HG03135 (cell line): Measurements from ENCODE around the gene ECE1.

Source experiments
- ATAC-seq: cut with Tn5 transposase; IDR thresholded peaks from one replicate; pipeline ENCODE4 v1.9.1; 2021; ENCODE audit warnings: mild to moderate bottlenecking, moderate library complexity; ENCODE audit not compliant: unreplicated experiment

ECE1 gene

GRCh38 chr1:21255284-21255942 lies 34.9 kb downstream of the ECE1 start:
- no peak for ATAC-seq

GRCh38 chr1:21254335-21254951 lies 35.8 kb downstream of the ECE1 start:
- ATAC-seq = no peak

- ATAC-seq = no peak
These were observed 38.3 kb downstream of the ECE1 start for GRCh38 chr1:21251773-21252471.

GRCh38 chr1:21249940-21250493 lies 40.2 kb downstream of the ECE1 start:
- no peak for ATAC-seq

- no peak for ATAC-seq
These were observed 42.2 kb downstream of the ECE1 start for GRCh38 chr1:21247892-21248715.

- no peak for ATAC-seq
These were observed 43.2 kb downstream of the ECE1 start for GRCh38 chr1:21246905-21247642.

GRCh38 chr1:21245688-21246229 lies 44.5 kb downstream of the ECE1 start:
- no peak for ATAC-seq

GRCh38 chr1:21244986-21245687 lies 45.1 kb downstream of the ECE1 start:
- no peak for ATAC-seq

- ATAC-seq = no peak
These were observed 46.1 kb downstream of the ECE1 start for GRCh38 chr1:21244154-21244553.

- ATAC-seq = no peak
These were observed 47.4 kb downstream of the ECE1 start for GRCh38 chr1:21242846-21243245.

GRCh38 chr1:21241771-21242581 lies 48.3 kb downstream of the ECE1 start:
- ATAC-seq = no peak

GRCh38 chr1:21240706-21241105 lies 49.6 kb downstream of the ECE1 start:
- no peak for ATAC-seq

- no peak for ATAC-seq
These were observed 51.0 kb downstream of the ECE1 start for GRCh38 chr1:21239221-21239620.

GRCh38 chr1:21238141-21238800 lies 52.0 kb downstream of the ECE1 start:
- ATAC-seq = no peak

GRCh38 chr1:21237446-21238088 lies 52.7 kb downstream of the ECE1 start:
- ATAC-seq = no peak

- no peak for ATAC-seq
These were observed 54.1 kb downstream of the ECE1 start for GRCh38 chr1:21236178-21236577.

GRCh38 chr1:21234779-21235178 lies 55.5 kb downstream of the ECE1 start:
- ATAC-seq = no peak

- no peak for ATAC-seq
These were observed 56.8 kb downstream of the ECE1 start for GRCh38 chr1:21233490-21233889.
